ENCODE results near the gene TOR2A. TPM values are rescaled to one million over a fixed set of nuclear protein-coding genes. Genes with fewer than 3 reads are reported as not detected.

Gene TOR2A
- total RNA-seq, 1 donor from 2014 or later = 5.5 TPM

DNA sequence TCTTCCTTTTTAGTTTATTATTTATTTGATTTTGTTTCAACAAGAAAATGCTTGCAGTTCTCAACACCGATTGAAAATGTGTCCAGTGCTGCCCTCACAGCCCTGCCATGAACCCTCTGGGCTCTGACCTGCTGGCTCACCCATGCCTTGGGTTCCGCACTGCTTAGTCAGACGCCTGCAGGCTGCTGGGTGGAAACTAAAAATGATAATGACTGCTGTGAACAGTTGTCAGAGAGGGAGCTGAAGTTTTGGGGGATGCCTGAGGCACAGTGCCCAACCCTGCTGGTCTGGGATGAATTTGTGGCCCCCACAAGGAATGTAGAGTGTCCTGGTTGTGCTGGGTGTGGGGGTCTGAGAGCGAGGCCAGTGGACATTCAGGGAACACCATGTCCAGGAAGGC is 50.5 kb downstream of the TOR2A start:
- H3K27me3 Mint-ChIP-seq (ENCODE audit: insufficient read depth, low read depth) = peaks cover 9% of the 10 kb centered on the region
- H3K4me2 ChIP-seq = no peak overlapping the region
- H3K27ac ChIP-seq = no peak overlapping the region
- no peaks in the 10 kb centered on the region for H3K9me3 Mint-ChIP-seq
- H3K9me3 ChIP-seq (ENCODE audit: low read depth) = no peaks in the 10 kb centered on the region
- no peak overlapping the region for H3K27ac Mint-ChIP-seq
- no peak overlapping the region for H2AFZ ChIP-seq (replicated peaks)
- H3K27me3 ChIP-seq = no peaks in the 10 kb centered on the region
- no peaks in the 10 kb centered on the region for H3K79me2 ChIP-seq (ENCODE audit: low read depth)
- H3K4me1 ChIP-seq = no peaks in the 10 kb centered on the region
- H3K36me3 Mint-ChIP-seq = peaks cover 21% of the 10 kb centered on the region
- H3K4me3 ChIP-seq = no peak overlapping the region
- no peak for DNase-seq (ENCODE audit: low spot score)
- no peaks in the 10 kb centered on the region for H4K20me1 ChIP-seq (ENCODE audit: low read depth)
- TF ChIP-seq EZH2 (IDR thresholded peaks at IDR 0.05) (no peak), EZH2phosphoT487 (IDR thresholded peaks at IDR 0.05) (no peak)
- TF ChIP-seq, protein P1, sequence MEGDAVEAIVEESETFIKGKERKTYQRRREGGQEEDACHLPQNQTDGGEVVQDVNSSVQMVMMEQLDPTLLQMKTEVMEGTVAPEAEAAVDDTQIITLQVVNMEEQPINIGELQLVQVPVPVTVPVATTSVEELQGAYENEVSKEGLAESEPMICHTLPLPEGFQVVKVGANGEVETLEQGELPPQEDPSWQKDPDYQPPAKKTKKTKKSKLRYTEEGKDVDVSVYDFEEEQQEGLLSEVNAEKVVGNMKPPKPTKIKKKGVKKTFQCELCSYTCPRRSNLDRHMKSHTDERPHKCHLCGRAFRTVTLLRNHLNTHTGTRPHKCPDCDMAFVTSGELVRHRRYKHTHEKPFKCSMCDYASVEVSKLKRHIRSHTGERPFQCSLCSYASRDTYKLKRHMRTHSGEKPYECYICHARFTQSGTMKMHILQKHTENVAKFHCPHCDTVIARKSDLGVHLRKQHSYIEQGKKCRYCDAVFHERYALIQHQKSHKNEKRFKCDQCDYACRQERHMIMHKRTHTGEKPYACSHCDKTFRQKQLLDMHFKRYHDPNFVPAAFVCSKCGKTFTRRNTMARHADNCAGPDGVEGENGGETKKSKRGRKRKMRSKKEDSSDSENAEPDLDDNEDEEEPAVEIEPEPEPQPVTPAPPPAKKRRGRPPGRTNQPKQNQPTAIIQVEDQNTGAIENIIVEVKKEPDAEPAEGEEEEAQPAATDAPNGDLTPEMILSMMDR (IDR thresholded peaks at IDR 0.05) = no peak
- H3K36me3 ChIP-seq = no peaks in the 10 kb centered on the region
- peak overlapping the region; percentile 9 for H3K4me3 Mint-ChIP-seq
- no peaks in the 10 kb centered on the region for H3K4me1 Mint-ChIP-seq
- no peak overlapping the region for H3K9ac ChIP-seq
- H3F3A ChIP-seq (ENCODE audit: low read depth) = no peaks in the 10 kb centered on the region

DNA sequence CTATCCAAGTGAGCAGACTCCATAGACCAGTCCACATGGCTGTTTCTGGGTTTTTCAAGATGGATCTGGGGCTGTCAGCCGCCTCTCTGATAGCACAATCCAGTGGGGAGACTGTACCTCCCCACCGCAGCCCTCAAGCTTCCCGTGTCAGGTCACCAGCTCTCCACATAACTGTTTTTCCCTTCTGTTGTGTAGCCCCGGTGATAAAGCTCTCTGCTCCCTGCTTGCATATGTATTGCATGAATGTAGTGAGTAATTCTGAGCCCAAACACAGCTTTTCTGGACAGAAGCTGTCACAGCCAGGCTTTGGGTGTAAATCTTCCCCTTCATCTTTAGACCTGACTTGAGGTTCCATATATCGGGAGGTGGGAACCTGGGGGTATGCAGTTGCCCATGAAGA is 51.4 kb downstream of the TOR2A start:
- H3K36me3 Mint-ChIP-seq = peaks cover 22% of the 10 kb centered on the region
- no peaks in the 10 kb centered on the region for H3K4me1 Mint-ChIP-seq
- H3K36me3 ChIP-seq = no peaks in the 10 kb centered on the region
- no peaks in the 10 kb centered on the region for H4K20me1 ChIP-seq (ENCODE audit: low read depth)
- peaks cover 9% of the 10 kb centered on the region for H3K27me3 Mint-ChIP-seq (ENCODE audit: insufficient read depth, low read depth)
- no peak overlapping the region for H3K4me3 Mint-ChIP-seq
- no peak for TF ChIP-seq EZH2phosphoT487 (IDR thresholded peaks at IDR 0.05)
- TF ChIP-seq, protein P1 (IDR thresholded peaks at IDR 0.05) = no peak
- TF ChIP-seq EZH2 (IDR thresholded peaks at IDR 0.05) = no peak
- H3K4me1 ChIP-seq = no peaks in the 10 kb centered on the region
- no peak overlapping the region for H3K9ac ChIP-seq
- H2AFZ ChIP-seq (replicated peaks) = no peak overlapping the region
- DNase-seq (ENCODE audit: low spot score) = no peak
- H3F3A ChIP-seq (ENCODE audit: low read depth) = no peaks in the 10 kb centered on the region
- no peaks in the 10 kb centered on the region for H3K9me3 ChIP-seq (ENCODE audit: low read depth)
- no peaks in the 10 kb centered on the region for H3K9me3 Mint-ChIP-seq
- no peaks in the 10 kb centered on the region for H3K27me3 ChIP-seq
- no peak overlapping the region for H3K27ac ChIP-seq
- no peak overlapping the region for H3K4me3 ChIP-seq
- H3K79me2 ChIP-seq (ENCODE audit: low read depth) = no peaks in the 10 kb centered on the region
- no peak overlapping the region for H3K27ac Mint-ChIP-seq
- no peak overlapping the region for H3K4me2 ChIP-seq

DNA sequence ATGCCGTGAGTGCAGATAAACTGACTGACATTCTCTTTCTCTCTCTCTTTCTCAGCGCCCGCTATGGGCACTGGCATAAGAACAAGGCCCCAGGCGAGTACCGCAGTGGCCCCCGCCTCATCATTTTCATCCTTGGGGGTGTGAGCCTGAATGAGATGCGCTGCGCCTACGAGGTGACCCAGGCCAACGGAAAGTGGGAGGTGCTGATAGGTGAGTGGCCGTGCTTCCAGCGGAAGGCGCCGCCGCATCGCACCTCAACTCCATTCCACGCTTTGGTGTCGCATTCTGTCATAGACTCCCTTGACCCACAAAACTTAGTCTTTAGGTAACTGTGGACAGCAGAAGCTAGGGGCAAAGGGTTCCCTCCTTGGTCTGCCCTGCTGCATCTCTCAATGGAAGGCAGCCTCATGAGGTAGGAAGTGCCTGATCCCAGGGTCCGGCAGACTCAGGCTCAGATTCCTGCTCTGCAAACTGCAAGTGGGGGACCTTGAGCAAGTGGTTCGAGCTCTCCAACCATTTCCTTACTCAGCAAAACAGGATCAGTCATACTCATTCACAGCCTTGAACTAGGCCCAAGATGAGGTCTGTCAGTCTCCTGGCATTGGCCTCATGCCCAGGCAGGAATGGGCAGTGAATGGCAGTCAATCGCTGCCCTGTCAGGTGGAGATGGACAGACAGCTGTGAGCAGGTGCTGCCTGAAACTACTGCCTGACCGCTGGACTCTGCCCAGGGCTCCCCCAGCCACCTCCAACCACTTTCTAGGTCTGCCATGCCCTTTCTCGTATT is 52.5 kb downstream of the TOR2A start:
- H3K36me3 Mint-ChIP-seq = peaks cover 20% of the 10 kb centered on the region
- no peaks in the 10 kb centered on the region for H3K9me3 Mint-ChIP-seq
- no peak overlapping the region for H3K27ac ChIP-seq

More for the DNA sequence above, 52.5 kb downstream of the TOR2A start:
- Mint-ChIP-seq H3K27ac (no peak overlapping the region), H3K4me3 (no peak overlapping the region), H3K4me1 (no peaks in the 10 kb centered on the region), H3K27me3 (ENCODE audit: insufficient read depth, low read depth) (peaks cover 10% of the 10 kb centered on the region)
- H2AFZ ChIP-seq (replicated peaks) = no peak overlapping the region
- no peaks in the 10 kb centered on the region for H3K4me1 ChIP-seq
- no peaks in the 10 kb centered on the region for H4K20me1 ChIP-seq (ENCODE audit: low read depth)
- no peaks in the 10 kb centered on the region for H3F3A ChIP-seq (ENCODE audit: low read depth)
- H3K4me3 ChIP-seq = no peak overlapping the region
- DNase-seq (ENCODE audit: low spot score) = no peak
- H3K36me3 ChIP-seq = no peaks in the 10 kb centered on the region
- no peaks in the 10 kb centered on the region for H3K27me3 ChIP-seq
- no peak overlapping the region for H3K9ac ChIP-seq
- no peak for TF ChIP-seq EZH2 (IDR thresholded peaks at IDR 0.05)
- no peak for TF ChIP-seq EZH2phosphoT487 (IDR thresholded peaks at IDR 0.05)
- TF ChIP-seq, protein P1 (IDR thresholded peaks at IDR 0.05) = no peak
- H3K79me2 ChIP-seq (ENCODE audit: low read depth) = no peaks in the 10 kb centered on the region
- no peak overlapping the region for H3K4me2 ChIP-seq
- H3K9me3 ChIP-seq (ENCODE audit: low read depth) = no peaks in the 10 kb centered on the region

Other genes with a start within 250 kb of the TOR2A start
- 12.0 and 23.1 TPM in 2 replicates for gene STXBP1, start 123.0 kb downstream of the TOR2A start, total RNA-seq (ENCODE audit: low replicate concordance)
- 0.31 TPM in 1 of 2 replicates, not detected in the other for gene CFAP157, start 28.3 kb downstream of the TOR2A start, total RNA-seq (ENCODE audit: low replicate concordance)
- 1.3 and 5.4 TPM in 2 replicates for gene PTRH1, start 19.6 kb downstream of the TOR2A start, total RNA-seq (ENCODE audit: low replicate concordance)
- not detected in 2 replicates for gene TTC16, start 19.2 kb downstream of the TOR2A start, total RNA-seq (ENCODE audit: low replicate concordance)
- gene SH2D3C, start 43.4 kb upstream of the TOR2A start, total RNA-seq (ENCODE audit: low replicate concordance) = 1.8 and 1.9 TPM in 2 replicates
- gene CDK9, start 50.7 kb upstream of the TOR2A start, total RNA-seq (ENCODE audit: low replicate concordance) = 22.5 and 47.8 TPM in 2 replicates
- 32.8 and 60.5 TPM in 2 replicates for gene FPGS, start 67.6 kb upstream of the TOR2A start, total RNA-seq (ENCODE audit: low replicate concordance)
- gene ENG, start 119.4 kb upstream of the TOR2A start, total RNA-seq (ENCODE audit: low replicate concordance) = 0.19 TPM in 1 of 2 replicates, not detected in the other
- 20.5 and 25.6 TPM in 2 replicates for gene AK1, start 142.4 kb upstream of the TOR2A start, total RNA-seq (ENCODE audit: low replicate concordance)
- gene ST6GALNAC6, start 164.3 kb upstream of the TOR2A start, total RNA-seq (ENCODE audit: low replicate concordance) = 14.3 and 42.7 TPM in 2 replicates
- 5.5 and 11.1 TPM in 2 replicates for gene ST6GALNAC4, start 181.7 kb upstream of the TOR2A start, total RNA-seq (ENCODE audit: low replicate concordance)
- gene PIP5KL1, start 195.5 kb upstream of the TOR2A start, total RNA-seq (ENCODE audit: low replicate concordance) = 1.4 and 8.8 TPM in 2 replicates
- gene DPM2, start 202.6 kb upstream of the TOR2A start, total RNA-seq (ENCODE audit: low replicate concordance) = 9.1 and 20.5 TPM in 2 replicates
- 8.8 and 30.8 TPM in 2 replicates for gene EEIG1, start 245.7 kb upstream of the TOR2A start, total RNA-seq (ENCODE audit: low replicate concordance)

Measured in neural progenitor cell (in vitro differentiated cells).